GM19463 (cell line): ENCODE data around the gene RHBDL2.
"Not testable (repeated sequence)": the region's sequence is repeated elsewhere in the genome, so short reads cannot be mapped to it uniquely, and the experiment has no call there.

Experiments used
- ATAC-seq: cut with Tn5 transposase; IDR thresholded peaks from one replicate; pipeline ENCODE4 v1.9.1; 2021; ENCODE audit warnings: mild to moderate bottlenecking, moderate library complexity; ENCODE audit not compliant: unreplicated experiment

Gene RHBDL2

DNA sequence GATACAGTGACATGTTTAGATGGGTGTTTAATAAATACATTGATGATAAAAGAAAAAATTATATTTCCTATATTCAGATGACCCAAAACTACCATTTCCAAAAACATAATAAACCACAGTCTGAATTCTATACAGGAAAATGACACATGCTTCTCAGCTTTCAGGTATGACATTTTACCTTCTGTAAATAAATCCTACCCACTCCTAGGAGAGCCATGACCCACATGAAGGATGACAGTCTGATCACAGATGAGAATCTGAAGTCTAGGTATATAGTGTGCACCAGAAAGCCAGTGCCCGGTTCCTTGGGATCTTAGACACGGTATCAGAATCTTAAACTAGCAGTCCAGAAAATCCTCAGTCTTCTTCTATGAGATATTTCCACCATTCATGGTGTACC is 56.5 kb downstream of the RHBDL2 start:
- ATAC-seq: no peak

DNA sequence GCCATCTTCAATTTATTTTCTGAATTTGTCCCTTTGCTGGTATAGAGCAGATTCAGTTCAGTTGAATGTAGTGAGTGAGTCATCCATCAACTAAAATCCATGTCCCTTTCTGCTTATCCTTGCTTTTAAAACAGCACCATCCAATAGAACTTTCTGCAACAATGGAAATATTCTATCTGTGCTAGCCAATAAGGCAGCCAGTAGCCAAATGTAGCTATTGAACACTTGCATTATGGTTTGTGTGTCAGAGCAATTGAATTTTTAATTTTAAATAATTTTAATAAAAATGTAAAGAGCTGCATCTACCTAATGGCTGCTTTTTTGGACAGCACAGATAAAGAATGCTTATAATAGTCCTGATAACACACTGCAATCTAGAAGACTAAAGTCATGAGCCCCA is 60.1 kb downstream of the RHBDL2 start, which contains the start of gene GJA9:
Gene GJA9, minus strand, starts transcription at position 101 of the 400 bp plus-strand sequence. CDS start 5,489 bp downstream, outside the sequence.
- ATAC-seq: no peak

DNA sequence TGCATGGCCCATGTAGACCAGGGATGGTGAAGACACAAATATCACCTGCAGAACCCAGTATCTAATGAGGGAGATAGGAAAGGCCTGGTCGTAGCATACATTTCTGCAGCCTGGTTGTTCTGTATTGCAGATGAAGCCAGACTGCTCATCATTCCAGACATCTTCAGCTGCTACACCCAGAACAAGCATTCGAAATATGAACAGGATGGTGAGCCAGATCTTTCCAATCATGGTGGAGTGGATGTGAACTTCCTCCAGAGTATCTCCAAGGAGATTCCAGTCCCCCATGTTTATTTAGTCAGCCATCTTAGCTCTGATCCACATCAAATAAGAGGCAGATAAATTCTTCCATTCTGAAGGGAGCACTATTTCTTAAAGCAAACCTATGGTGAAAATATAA is 65.8 kb downstream of the RHBDL2 start:
- no peak for ATAC-seq

DNA sequence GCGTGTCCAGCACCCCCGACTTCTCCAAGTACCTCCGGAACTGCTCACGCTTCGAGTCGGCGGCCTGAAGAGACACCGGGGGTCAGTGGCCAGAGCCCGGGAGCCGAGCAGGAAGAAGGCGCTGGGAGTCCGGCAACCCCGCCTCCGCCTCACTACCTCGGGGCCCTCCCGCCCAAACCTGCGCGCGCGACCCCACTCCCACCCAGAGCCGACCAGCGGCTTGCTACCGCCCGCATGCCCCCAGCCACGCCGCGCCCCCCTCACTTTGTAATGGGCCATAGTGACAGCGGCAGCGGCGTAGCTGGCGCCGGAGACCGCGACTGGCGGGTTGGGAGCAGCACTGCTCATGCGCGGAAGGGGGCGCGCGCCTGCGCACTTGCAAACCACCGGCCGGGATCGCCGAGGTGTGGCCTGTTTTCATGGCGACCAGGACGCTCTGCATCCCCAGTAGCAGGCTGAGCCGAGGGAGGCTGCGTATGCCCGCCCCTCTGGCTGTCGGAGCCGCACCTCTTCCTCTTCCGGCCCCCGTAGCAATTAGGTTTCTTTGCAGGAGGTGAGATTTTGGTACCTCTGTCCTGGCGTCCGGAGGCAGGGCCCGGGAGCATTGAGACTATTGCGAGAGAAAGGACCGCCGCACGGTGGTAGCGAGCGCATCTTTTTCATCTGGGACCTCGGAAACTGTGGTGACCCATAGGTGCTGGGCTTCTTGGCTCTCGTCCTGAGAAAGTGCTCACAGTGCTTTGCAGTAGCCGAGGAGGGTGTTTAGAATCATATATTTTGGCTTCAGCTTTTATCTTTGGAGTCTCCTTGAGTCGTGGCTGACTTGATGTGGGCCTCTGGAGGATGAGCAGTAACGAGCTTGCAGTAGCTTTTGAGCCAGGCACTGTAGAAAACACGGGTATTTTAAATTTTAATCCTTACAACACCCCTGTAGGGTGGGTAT is 68.3 kb downstream of the RHBDL2 start, which contains the start of gene MYCBP:
Gene MYCBP, minus strand, starts transcription at position 322 of the 943 bp plus-strand sequence. Its CDS starts 43 bp downstream, at position 279.
- ATAC-seq: peak; percentile 97

DNA sequence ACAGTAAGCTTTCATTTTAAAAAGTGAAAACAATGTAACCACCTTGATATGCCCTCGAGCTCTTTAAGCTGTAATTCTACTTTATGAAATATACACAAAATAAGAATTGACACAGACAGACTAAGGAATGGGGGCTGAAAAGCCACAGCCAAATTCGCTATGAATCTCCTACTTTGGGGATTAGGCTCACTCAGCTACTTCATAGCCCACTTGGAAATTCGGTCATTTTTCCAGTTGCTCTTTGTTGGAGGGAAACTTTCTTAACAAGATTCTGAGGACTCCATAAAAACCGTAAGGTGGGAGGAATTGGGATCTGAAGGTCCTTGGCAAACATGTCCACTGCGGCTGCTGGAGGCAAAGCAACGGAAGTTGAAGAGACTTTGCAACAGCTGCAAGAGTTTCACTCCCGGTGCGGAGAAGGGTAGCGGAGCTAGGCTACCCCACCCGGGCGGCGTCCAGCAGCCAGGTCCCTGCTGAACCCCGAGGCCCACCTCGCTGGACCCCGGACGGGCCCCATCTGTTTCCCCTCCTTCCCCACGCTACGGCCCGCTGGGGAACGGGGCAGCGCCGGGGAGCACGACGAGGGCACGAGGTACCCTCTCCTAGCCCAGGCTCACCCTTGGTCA is 69.1 kb downstream of the RHBDL2 start:
- peak; percentile 18 for ATAC-seq

DNA sequence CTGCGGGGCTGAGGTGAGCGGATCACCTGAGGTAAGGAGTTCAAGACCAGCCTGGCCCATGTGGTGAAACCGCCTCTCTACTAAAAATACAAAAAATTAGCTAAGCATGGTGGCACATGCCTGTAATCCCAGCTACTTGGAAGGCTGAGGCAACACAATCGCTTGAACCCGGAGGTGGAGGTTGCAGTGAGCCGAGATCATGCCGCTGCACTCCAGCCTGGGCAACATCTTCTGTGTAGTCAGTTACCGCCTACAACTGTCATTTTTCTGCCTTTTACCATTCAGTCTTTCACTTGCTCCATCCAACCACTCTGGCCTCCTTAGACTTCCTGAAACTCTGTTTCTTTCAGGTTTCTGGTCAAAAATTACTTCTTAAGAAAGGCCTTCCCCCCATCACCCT is 70.6 kb downstream of the RHBDL2 start:
- ATAC-seq: no peak

DNA sequence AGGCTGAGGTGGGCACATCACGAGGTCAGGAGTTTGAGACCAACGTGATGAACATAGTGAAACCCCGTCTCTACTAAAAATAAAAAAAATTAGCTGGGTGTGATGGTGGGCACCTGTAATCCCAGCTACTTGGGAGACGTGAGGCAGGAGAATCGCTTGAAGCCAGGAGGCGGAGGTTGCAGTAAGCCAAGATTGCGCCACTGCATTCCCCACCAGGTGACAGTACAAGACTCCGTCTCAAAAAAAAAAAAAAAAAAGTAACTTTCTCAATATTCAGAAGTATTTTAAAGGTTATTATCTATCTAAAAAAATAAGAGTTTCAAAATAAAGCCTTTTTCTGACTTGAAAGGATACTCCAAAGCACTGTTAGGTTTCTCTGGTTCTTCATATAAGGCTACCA is 74.4 kb downstream of the RHBDL2 start:
- ATAC-seq: no peak

DNA sequence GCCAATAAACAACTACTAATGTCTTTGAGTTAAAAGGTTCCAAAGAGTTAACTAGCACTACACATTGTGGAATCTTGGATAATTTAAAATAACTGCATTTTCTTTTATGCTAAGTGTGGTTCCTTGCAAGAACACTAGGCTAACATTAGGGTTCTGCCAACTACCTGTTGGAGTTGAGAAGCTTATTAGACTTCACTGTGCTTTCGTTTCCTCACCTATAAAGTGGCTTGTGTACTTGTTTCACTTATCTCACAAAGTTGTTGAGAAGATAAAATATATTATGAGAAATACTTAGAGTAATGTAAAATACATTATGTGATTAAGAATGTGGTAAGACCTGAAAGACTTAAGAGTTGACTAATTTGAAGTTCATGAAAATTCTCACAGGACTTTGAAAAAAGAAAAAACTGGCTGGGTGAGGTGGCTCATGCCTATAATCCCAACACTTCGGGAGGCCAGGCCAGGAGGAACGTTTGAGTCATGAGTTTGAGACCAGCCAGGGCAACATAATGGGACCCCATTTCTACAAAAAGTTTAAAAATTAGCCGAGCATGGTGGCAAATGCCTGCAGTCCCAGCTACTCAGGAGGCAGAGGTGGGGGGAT is 76.4 kb downstream of the RHBDL2 start:
- no peak for ATAC-seq

DNA sequence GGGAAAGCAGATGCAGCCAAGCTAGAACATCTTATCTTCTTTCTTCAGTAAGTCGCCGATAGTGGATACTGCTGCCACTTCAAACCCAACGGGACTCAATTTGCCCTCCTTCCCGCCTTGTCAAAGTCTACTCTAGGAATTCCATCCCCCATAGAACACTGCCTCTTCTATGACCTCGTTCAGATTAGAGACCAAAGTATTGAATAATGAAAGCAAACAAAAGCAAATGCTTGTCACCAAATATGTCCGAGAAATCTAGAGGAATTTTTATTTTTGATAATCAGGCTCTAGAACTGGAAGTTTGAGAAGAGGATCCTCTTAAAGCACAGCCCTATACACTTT is 81.2 kb downstream of the RHBDL2 start:
- no peak for ATAC-seq

DNA sequence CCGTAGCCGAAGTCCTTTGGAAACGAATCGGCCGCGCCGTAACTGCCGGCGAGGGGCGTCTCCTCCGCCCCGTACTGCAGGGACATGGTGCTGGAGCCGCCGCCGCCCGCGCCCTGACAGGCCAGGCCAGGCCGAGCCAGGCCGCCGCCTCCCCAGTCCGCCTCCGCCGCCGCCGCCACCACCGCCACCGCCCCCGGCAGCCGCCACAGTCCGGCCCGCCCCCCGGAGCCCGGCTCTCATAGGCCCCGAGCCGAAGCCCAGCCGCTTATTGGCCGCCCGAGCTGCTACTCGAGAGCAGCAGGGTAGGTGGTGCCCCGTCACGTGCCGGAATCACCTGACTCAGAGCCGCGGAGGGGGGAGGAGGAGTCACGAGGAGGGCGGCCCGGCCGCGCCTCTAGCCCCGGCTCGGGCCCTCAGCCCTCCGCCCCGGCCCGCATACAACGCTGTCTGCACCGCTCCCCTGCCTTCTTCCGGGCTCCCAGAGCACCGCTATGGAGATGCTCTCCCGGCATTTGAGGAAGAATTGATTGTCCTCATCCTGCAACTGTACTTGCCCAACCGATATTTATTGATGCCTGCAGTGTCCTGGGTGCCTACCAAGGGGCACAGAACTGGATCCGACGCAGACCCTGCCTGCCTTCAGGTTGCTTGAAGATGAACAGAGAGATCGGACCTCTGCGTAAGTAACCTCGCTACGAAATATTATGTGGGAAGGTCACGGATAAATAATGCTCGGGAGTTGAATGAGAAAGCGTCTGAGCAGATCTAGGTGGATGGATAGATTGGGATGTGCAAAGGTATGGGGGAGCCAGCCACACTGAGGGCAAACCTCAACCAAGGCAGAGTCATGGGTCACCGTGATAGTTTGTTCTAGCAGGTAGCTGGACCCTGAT is 81.8 kb downstream of the RHBDL2 start, which contains the start of gene RRAGC:
Gene RRAGC, minus strand, starts transcription at position 212 of the 893 bp plus-strand sequence. Its CDS starts 126 bp downstream, at position 86.
- ATAC-seq: peak; percentile 92

DNA sequence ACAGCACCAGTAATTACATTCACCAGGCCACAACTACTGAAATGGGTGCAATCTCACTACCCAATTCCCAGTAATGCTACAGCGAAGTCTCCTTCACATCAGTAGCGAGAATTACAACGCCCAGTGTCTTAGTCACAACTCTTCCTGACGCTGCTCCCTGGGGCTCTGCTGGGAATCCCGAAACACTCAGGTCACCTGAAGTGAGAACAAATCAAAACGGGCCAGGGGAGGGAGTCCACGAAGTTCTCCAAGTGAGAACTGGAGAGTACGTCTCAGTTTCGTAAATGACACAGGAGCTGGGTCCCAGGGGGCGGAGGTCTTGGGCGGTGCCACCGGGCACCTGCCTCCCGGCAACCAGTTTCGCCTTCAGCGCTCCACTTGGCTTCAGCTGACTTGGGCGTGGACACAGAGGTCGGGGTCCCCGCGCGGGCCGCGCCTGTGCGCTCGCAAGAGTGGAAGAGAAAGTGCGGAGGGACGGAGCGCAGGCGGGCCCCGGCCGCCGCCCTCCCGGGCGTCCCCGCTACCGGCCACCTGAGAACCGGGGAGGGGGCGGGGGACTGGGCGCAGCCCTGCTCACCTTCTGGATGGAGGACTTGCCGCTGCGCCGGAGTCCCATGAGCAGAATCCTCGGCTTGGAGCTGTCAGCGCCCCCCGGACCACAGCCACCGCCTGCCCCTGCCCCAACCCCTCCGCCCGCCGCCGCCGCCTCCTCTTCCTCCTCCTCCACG is 82.6 kb downstream of the RHBDL2 start:
- peak; percentile 31 for ATAC-seq

DNA sequence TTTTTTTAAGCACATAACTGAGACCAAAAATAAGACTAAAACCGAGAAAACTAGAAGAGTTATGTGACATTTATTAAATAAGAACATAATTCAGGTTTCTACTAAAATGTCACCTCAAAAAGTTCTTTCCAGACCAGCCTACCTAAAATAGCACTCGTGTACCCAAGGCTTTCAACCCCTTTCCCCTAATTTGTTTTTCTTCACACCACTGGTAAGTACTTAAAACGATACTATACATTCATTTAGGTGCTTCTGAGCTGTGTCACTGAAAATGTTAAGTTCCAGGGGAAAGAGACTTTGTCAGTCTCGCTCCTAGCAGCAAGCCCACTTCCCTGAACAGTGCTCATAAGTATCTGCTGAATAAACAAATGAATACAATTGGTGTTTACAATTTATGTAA is 88.8 kb downstream of the RHBDL2 start:
- ATAC-seq: no peak

DNA sequence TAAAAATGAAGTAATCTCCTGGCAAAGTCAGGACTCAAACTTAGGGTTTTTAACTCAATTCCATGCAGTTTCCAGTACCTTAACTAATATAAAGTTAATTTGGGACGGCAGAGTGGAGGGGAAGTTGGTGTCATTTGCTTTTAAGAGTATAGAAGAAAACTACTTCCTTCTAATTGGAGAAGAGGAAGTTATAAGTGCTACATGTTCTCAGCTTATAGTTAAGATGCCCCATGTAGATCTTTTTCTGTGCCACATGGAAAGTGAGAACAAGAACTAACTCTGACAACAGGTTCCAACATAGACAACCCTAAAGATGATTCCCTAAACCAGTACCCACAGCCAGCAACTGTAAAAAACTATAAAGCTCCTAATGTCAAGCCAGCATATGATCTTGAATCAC is 93.6 kb downstream of the RHBDL2 start:
- ATAC-seq: no peak

DNA sequence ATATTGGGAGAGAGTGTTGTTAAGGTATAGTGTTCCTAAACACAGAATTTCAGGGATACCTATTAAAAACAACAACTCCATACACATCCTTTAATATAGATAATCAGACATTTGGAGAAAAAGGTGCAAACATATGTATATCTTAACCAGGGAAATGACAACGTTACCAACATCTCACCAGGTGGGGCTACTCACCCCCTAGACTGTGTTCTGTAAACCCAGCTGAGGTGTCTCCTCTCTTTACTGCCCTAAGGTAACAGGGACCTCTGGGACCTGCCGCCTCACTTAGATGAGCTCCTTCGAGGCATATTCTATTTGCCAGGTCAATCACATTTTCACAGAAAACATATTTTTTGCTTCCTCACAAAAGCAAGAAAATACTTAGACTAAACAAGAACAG is 95.4 kb downstream of the RHBDL2 start:
- ATAC-seq: no peak

DNA sequence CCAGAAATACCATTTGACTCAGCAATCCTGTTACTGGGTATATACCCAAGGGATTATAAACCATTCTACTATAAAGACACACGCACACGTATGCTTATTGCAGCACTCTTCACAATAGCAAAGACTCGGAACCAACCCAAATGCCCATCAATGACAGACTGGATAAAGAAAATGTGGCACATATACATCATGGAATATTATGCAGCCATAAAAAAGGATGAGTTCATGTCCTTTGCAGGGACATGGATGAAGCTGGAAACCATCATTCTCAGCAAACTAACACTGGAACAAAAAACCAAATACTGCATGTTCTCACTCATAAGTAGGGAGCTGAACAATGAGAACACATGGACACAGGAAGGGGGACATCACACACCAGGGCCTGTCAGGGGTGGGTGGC is 96.5 kb downstream of the RHBDL2 start:
- not testable (repeated sequence) for ATAC-seq

DNA sequence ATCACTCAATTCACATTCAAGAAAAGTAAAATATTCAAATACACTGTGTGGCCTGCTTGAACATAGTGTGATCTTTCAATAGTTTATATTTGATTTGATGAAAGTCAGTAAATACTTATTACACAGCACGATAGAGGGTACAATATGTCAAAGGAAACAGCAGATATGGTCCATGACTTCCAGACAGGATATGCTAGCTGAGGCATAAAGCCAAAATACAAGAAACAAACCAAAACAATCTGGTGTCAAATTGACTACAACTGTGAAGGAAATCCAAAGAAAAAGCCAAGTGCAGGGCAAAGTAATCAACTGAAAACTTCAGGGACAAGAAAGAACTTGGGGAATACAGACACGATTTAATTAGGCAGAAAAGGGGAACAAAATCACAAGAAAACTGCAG is 101.3 kb downstream of the RHBDL2 start:
- ATAC-seq: no peak

DNA sequence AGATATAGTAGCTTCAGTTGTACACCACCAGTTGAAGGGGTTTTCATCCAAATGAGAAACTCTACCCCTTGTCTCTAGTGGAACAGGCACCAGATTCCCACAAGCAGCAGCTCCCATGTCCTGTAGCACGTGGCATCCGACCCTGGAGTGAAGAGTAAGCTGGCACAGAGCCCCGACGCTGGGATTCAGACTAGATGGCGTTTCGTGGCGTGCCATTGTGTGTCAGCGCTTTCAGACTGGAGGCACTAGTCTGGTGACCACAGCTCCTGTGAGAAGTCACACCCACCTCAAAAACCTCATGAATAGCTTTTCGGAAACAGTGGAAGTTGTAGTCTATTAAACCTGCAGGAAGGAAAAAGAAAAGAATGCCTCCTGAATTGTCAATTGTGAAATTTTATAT is 102.3 kb downstream of the RHBDL2 start:
- no peak for ATAC-seq

DNA sequence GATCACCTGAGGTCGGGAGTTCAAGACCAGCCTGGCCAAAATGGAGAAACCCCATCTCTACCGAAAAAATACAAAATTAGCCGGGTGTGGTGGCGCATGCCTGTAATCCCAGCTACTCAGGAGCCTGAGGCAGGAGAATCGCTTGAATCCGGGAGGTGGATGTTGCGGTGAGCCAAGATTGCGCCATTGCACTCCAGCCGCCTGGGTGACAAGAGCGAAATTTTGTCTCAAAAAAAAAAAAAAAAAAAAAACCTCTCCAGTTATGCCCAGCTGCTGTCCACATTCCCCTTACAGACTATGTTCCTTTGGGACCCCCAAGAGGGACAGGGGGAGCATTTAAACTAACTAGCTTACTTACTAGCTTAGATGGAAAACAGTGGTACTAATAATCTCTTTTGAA is 105.3 kb downstream of the RHBDL2 start:
- not testable (repeated sequence) for ATAC-seq
